ENCODE measurements around the gene EPS15. TPM values are rescaled to one million over a fixed set of nuclear protein-coding genes. Genes with fewer than 3 reads are reported as not detected.
"Not testable (repeated sequence)": the region's sequence is repeated elsewhere in the genome, so short reads cannot be mapped to it uniquely, and the experiment has no call there.

Gene EPS15
- total RNA-seq, 1 donor from 2014 or later = 69.1 TPM

- DNase-seq (ENCODE audit: low read depth in 2 of 2) = no peak
Measured at GRCh38 chr1:51336711-51337110, 182.4 kb downstream of the EPS15 start.

GRCh38 chr1:51336004-51336403 lies 183.1 kb downstream of the EPS15 start:
- no peak for DNase-seq (ENCODE audit: low read depth in 2 of 2)

DNA sequence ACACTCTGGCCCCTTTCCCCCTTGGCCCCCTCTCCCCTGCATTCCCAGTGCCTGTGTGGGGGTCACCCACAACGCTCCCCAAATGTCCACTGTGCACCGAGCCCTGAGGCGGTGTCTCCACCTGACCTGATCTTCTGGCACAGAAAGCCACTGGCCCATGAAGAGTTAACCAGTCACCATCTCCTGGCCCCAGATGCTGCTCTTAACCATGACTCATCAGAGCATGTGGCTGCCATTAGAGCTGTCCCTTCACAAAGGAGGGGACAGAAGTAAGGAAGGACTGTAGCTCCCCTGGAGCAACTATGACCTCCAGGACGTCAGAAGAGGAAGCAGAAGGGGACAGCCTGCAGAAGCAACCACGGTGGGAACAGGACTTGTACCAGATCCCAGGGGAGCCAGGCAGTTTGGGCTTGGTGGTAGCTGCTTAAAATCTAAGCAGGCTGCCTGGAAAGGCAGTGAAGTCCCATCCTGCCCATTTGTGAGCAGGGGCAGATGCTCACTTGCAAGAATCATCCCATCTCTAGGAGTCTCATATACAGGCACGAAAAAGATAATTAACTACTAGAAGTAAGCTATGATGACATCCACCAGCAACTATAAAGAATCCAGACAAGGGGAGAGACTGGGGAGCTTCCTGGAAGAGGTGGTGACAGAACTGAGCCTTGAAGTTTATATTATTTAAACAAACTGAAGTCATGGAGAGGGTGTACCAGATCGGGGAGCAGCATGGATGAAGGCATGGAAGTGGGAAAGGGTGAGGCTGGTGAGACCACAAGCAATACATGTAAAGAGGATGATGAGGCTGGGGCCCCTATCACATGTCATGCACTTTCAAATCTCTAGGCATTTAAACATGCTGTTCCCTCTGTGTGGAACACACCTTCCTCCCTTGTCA lies 187.6 kb downstream of the EPS15 start:
- peak in 1 of 2 donors; percentile 61 for DNase-seq (ENCODE audit: low read depth in 2 of 2)

GRCh38 chr1:51330331-51331201 lies 188.5 kb downstream of the EPS15 start, which contains the start of gene TTC39A:
Gene TTC39A, minus strand, starts transcription at chr1:51330562. Its CDS starts 85 bp downstream, at chr1:51330477.
- no peak for DNase-seq (ENCODE audit: low read depth in 2 of 2)

GRCh38 chr1:51329443-51330325 lies 189.4 kb downstream of the EPS15 start:
- no peak for DNase-seq (ENCODE audit: low read depth in 2 of 2)

- no peak for DNase-seq (ENCODE audit: low read depth in 2 of 2)
Measured at GRCh38 chr1:51328926-51329325, 190.1 kb downstream of the EPS15 start.

DNA sequence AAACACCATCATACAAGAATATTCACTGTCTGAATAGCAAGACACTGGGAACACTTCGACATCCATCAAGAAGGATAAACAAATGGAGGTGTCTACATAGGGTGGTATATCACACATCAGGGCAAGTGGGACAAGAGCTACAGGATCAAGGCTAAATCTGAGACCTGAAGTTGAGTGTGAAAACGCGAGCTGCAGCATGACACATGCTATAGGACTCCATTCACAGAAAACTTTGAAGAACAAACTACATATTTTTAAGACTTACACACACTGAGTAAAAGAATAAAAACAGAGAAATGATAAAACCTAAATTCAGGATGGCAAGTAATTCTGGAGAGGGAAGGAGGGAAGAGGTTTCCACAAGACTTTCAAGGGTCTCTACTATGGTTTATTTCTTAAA lies 190.8 kb downstream of the EPS15 start:
- DNase-seq (ENCODE audit: low read depth in 2 of 2) = no peak

GRCh38 chr1:51327386-51327785 lies 191.7 kb downstream of the EPS15 start:
- no peak for DNase-seq (ENCODE audit: low read depth in 2 of 2)

DNA sequence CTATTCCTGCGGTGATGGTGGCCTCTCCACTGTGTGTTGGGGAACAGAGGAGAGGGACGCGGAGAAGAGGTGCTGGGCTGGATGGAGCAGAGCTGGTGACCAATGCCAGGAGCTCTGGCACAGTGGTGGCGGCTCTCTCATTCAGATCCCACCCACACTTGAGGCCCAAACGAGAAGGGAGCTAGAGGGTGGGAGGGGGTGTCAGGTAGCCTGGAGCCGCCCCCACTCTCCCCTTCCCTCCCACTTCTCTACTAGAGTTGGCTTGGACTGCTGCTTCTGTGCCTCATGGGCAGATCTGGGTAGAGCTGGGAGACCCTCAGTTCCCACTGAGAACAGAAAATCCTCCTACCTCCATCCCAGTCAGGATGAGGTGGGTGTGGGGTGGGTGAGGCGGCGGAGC lies 192.2 kb downstream of the EPS15 start:
- DNase-seq (ENCODE audit: low read depth in 2 of 2) = no peak

DNA sequence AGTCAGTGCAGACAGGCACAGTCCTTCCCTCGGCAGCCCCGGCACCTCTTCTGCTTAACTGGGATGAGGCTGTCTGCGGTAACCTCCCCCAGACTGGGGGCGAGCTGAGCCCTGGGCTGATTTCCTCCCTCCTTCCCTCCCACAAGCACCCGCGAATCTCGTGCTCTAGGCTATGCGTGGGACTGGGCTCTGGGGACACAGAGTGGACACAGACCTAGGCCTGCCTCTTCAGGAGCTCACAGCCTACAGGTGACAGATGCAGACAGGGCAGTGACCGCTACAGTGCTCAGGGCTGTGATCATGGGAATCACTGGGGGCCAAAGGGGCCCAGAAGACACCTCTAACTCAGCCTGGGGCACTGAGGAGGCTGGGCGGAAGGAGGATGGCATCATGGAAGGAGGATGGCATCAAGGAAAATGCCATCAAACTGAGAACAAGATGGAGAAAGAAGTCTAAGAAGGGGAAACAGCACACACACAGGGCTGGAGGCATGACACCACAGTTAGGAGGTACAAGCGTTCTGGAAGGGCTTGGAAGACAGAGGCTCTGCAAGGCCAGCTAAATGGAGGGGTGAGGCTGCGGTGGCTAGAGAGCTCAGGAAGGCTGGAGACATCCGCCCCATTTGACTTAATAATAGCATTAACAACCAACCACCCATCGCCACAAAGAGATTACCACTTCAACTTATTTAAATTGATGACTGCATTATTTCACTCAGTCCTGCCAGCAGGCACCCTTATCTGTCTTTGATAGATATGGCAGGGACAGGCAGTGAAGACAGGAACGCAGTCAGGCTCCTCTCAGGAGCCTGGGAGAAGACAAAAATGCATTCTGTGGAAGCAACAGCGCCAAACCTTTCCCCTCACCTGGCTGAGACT lies 192.9 kb downstream of the EPS15 start:
- no peak for DNase-seq (ENCODE audit: low read depth in 2 of 2)

DNA sequence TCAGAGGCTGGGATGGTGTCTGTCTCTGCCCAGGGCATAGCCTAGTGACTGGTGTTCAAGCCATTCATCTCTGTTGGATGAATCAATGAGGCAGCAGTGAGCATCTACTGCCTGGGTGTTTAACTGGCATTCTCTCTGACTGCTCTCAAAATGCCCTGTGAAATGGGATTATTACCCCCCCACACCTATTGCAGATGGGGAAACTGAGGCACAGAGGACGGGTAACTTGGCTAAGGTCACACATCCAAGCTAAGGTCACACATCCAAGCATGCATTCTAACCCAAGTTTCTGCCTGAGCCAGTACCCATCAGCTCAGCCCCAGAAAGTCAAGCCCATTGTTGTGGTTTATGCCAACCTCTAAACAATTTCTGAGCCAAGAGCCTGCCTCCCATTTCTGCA lies 193.7 kb downstream of the EPS15 start:
- DNase-seq (ENCODE audit: low read depth in 2 of 2) = no peak

GRCh38 chr1:51325011-51325385 lies 194.1 kb downstream of the EPS15 start:
- not testable (repeated sequence) for DNase-seq (ENCODE audit: low read depth in 2 of 2)

DNA sequence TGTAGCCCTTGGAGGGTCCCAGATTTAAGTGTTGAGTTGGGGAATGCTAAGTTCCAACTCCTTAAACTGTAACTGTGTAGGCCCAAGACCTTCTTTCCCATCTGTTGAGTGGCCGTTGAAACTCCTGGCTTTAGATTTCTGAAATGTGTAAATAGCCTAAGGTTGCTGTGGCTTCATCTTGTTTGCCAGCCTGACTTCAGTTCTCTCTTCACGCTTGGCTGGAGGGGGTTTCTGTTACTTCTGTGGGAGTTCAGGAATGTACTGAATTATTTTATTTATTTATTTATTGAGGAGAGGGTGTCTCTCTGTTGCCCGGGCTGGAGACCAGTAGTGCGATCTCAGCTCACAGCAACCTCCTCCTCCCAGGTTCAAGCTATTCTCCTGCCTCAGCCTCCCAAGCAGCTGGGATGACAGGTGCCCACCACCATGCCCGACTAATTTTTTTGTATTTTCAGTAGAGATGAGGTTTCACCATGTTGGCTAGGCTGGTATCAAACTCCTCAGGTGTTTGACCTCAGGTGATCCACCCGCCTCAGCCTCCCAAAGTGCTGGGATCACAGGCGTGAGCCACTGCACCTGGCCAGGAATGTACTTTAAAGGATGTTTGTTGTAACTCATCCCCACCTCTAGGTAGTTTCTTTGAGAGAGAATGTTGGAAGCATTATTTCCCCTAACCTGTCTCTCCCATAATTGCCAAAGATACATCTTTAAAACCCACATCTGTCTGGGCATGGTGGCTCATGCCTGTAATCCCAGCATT lies 194.6 kb downstream of the EPS15 start:
- DNase-seq (ENCODE audit: low read depth in 2 of 2) = no peak

DNA sequence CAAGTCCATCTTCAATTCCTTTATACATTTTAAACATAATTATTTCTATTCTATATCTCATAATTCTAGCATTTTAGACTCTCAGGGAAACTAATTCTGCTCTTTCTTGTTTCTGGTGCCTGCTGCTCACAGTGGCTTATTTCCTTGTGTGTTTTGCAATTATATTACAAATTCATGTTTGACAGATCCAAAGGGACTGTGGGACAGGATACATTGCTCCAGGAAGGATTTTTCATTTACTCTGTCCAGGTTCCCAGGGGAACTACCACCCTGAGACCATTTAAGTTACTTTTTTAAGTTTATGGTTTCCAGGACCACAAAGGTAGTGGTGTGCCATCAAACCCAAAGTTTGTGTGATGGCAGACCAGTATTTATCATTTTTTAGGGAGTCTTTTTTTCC lies 195.3 kb downstream of the EPS15 start:
- no peak for DNase-seq (ENCODE audit: low read depth in 2 of 2)

DNA sequence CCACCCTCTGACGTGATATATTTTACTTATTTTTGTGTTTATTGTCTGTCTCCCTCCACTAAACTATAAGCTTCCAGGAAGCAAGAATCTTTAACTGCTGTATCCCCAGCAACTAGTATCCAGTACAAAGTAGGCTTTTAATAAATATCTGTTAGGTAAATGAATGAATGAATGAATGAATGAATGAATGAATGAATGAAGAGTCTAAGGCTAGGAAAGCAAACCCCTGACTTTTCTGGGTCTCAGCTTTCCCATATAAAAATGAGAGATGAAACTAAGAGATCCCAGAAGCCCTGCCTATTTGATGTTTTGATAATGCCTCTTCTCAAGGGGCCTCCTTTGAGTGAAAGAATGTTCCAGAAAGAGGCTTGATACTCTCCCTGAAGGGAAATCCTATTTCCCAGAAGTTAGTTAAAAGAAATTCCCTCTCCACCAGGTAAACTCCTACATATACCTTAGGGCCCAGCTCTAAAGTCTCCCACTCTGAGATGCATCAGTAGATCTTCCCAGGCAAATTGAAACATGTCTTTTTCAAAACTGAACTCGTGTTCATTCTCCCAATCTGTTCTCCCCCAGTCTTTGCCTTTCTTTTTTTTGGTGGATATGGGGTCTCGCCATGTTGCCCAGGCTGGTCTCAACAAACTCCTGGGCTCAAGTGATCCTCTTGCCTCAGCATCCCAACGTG lies 196.5 kb downstream of the EPS15 start:
- DNase-seq (ENCODE audit: low read depth in 2 of 2) = no peak

- no peak for DNase-seq (ENCODE audit: low read depth in 2 of 2)
Measured at GRCh38 chr1:51321924-51322280, 197.2 kb downstream of the EPS15 start.

GRCh38 chr1:51320967-51321923 lies 197.8 kb downstream of the EPS15 start:
- no peak for DNase-seq (ENCODE audit: low read depth in 2 of 2)

DNA sequence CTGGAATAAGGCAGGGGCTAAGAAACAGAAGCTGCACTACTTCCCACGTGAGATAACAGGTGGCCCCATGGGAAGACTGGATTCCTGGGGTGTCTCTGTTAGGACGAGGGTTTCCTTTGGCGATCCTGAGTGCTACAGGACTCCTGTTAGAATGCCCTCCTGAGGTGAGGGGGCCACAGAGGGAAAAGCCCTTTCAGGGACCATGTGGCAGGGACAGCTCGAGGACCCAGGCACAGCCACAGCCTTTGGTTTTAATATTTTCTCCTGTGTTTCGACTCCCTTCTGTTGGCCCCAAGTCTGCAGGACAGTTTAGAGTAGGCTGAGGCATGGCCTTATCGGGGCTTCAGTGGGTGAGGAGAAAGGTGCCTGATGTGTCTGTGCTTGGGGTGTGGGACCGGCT lies 201.3 kb downstream of the EPS15 start:
- DNase-seq (ENCODE audit: low read depth in 2 of 2) = no peak

Data from dermis microvascular lymphatic vessel endothelial cell (primary cell).